ENCODE results near the gene ZCCHC17. TPM values are rescaled to one million over a fixed set of nuclear protein-coding genes. Genes with fewer than 3 reads are reported as not detected.
"Not testable (repeated sequence)": the region's sequence is repeated elsewhere in the genome, so short reads cannot be mapped to it uniquely, and the experiment has no call there.

The ZCCHC17 gene, protein sequence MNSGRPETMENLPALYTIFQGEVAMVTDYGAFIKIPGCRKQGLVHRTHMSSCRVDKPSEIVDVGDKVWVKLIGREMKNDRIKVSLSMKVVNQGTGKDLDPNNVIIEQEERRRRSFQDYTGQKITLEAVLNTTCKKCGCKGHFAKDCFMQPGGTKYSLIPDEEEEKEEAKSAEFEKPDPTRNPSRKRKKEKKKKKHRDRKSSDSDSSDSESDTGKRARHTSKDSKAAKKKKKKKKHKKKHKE
- total RNA-seq, result 10 to 100 TPM; 25.9 to 27.9 TPM

DNA sequence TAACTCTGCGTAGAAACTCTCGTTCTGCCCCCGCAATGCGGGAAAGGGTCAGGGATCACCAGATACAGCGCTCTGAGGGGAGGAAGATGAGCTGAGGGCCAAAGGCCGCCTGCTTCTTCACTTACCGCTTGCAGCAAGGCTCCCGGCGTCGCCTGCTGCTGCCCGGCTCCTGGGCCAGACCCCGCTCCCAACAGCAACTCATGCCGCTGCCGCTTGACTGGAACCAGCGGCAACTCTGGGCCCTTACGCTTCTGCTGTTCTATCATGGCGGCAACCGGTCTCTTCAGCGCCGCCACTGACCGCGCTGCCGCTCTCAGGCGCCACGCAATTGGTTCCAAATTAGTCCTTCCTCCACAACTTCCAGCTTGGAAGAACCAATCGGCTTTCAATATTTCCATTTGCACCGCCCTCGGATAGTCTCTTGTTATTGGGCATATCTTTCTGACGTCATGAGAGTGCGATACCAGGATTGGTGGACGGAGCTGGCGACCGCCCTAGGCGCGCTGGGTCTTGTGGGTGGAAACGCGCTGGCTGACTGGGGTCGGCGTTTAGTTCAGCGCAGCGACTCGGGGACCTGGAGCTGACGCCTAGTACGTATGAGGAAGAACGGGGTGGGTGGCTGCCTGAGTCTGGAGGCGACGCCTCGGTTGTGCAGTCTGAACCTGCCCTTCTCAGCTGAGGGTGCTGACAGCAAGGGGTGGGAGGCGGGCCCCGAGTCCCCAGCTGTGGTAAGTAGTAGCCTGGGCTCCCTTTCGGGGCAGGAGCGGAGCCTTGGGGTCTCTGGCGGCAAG lies at the start of gene ZCCHC17, which contains the start of gene SNRNP40:
TSS of gene ZCCHC17 (plus strand) at position 547 of the 791 bp plus-strand sequence. CDS start 13,067 bp downstream, outside the sequence.
TSS of gene SNRNP40 (minus strand) at position 303 of the 791 bp plus-strand sequence. CDS start at position 266, 37 bp downstream.
- H3K4me3 Mint-ChIP-seq, result no peak within 1 kb of the TSS
- no peaks in the 10 kb centered on the region for H3K27me3 Mint-ChIP-seq (ENCODE audit: low read depth)
- H3K4me1 Mint-ChIP-seq (ENCODE audit: low read depth), result peaks cover 27% of the 10 kb centered on the region
- H3K27ac Mint-ChIP-seq, result no peak within 1 kb of the TSS
- no peaks in the 10 kb centered on the region for H3K9me3 Mint-ChIP-seq (ENCODE audit: insufficient read depth)
- CTCF ChIA-PET, result interaction anchor here (0.6 to 1.4 kb wide), 4 partner anchors 10 to 98 kb away, joined by 4 to 6 read pairs (median 4); no protein-coding TSS in a partner anchor
- peaks cover 38% of the 10 kb centered on the region for H3K36me3 Mint-ChIP-seq (ENCODE audit: low read depth)
- POLR2A ChIA-PET, result interaction anchor here (0.5 to 1.6 kb wide), 13 partner anchors 10 to 1062 kb away, joined by 3 to 5 read pairs (median 3); partner anchors contain the start of genes FABP3 and PEF1
- peak; percentile 96 for ATAC-seq
- peak; percentile 97 for DNase-seq

DNA sequence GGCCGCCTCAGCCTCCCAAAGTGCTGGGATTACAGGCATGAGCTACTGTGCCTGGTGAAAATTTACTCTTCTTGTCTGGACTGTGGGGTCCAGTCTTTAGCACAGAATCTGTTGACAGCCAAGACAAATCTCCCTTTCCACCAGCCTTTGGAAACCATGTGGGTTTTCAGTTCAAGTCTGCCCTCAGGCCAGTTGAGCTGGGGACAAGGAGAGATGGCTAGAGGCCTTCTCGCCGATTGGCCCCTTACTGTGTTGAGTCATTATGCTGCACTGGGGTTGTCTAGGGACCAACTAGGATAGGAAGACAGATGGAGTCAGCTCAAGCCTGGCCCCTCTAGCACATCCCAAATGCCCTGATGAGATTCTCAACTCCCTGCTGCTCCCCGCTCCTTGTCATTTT lies 48.6 kb upstream of the ZCCHC17 start:
- Mint-ChIP-seq H3K9me3 (ENCODE audit: insufficient read depth) (no peaks in the 10 kb centered on the region), H3K27me3 (ENCODE audit: low read depth) (no peaks in the 10 kb centered on the region), H3K27ac (no peak overlapping the region), H3K4me1 (ENCODE audit: low read depth) (no peaks in the 10 kb centered on the region), H3K36me3 (ENCODE audit: low read depth) (no peaks in the 10 kb centered on the region), H3K4me3 (no peak overlapping the region)
- CTCF ChIA-PET, result no interaction called here
- DNase-seq (no peak), ATAC-seq (no peak)
- POLR2A ChIA-PET, result no interaction called here

DNA sequence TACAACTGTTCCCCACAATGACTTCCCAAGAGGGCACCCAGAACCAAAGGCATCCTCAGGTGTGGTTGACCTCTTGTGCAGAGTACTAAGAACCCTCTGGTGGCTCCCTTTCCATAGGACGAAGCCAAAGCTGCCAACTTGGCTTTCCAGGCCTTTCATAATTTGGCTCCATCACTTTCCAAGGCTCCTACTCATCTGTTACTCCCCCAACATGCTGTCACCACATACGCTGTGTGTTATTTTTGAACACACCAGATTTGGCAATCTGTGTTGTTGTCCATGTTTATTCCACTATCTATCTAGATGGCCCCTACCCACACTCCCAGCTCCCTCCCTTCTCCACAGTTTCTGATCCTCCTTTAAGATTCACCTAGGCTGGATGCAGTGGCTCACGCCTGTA lies 47.0 kb upstream of the ZCCHC17 start:
- no peaks in the 10 kb centered on the region for H3K4me1 Mint-ChIP-seq (ENCODE audit: low read depth)

GRCh38 chr1:31257213-31257612 lies 39.6 kb upstream of the ZCCHC17 start:
- Mint-ChIP-seq H3K4me3 (no peak overlapping the region), H3K4me1 (ENCODE audit: low read depth) (no peaks in the 10 kb centered on the region), H3K36me3 (ENCODE audit: low read depth) (peaks cover 34% of the 10 kb centered on the region), H3K27ac (no peak overlapping the region), H3K27me3 (ENCODE audit: low read depth) (no peaks in the 10 kb centered on the region), H3K9me3 (ENCODE audit: insufficient read depth) (no peaks in the 10 kb centered on the region)
- POLR2A ChIA-PET, result no interaction called here
- CTCF ChIA-PET, result no interaction called here
- DNase-seq (no peak), ATAC-seq (no peak)

More for the DNA sequence above, 47.0 kb upstream of the ZCCHC17 start:
- H3K9me3 Mint-ChIP-seq (ENCODE audit: insufficient read depth), result no peaks in the 10 kb centered on the region
- CTCF ChIA-PET, result no interaction called here
- no peaks in the 10 kb centered on the region for H3K36me3 Mint-ChIP-seq (ENCODE audit: low read depth)
- H3K27ac Mint-ChIP-seq, result no peak overlapping the region
- ATAC-seq (no peak), DNase-seq (no peak)
- H3K4me3 Mint-ChIP-seq, result no peak overlapping the region
- no peaks in the 10 kb centered on the region for H3K27me3 Mint-ChIP-seq (ENCODE audit: low read depth)
- POLR2A ChIA-PET, result no interaction called here

- Mint-ChIP-seq H3K4me3 (no peak overlapping the region), H3K36me3 (ENCODE audit: low read depth) (peaks cover 38% of the 10 kb centered on the region), H3K27me3 (ENCODE audit: low read depth) (no peaks in the 10 kb centered on the region), H3K9me3 (ENCODE audit: insufficient read depth) (no peaks in the 10 kb centered on the region), H3K4me1 (ENCODE audit: low read depth) (no peaks in the 10 kb centered on the region), H3K27ac (no peak overlapping the region)
- ChIA-PET POLR2A (no interaction called here), CTCF (no interaction called here)
- DNase-seq (no peak), ATAC-seq (no peak)
Observed at GRCh38 chr1:31258581-31258980, 38.3 kb upstream of the ZCCHC17 start.

DNA sequence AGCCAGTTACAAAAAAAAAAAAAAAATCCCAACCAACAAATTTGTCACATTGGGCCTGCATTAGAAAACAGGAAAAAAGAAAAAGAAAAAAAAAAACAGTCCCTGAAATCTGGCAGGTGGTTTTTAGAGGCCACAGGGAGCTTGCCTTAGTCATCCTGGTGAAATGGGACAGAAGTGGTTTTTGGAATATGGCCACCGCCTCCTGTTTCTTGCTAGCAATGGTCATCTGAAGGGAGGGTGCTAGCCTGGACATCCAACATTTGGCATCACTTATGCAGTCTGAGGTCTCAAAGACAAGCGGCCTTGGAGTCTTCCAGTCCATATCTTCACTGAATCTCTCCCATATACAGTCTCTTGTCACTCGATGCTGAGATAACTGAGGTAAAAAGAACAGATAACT lies 37.1 kb upstream of the ZCCHC17 start:
- POLR2A ChIA-PET, result interaction anchor here (0.7 kb wide), 2 partner anchors 101 to 311 kb away, joined by 3 read pairs; no protein-coding TSS in a partner anchor
- ATAC-seq, result no peak

DNA sequence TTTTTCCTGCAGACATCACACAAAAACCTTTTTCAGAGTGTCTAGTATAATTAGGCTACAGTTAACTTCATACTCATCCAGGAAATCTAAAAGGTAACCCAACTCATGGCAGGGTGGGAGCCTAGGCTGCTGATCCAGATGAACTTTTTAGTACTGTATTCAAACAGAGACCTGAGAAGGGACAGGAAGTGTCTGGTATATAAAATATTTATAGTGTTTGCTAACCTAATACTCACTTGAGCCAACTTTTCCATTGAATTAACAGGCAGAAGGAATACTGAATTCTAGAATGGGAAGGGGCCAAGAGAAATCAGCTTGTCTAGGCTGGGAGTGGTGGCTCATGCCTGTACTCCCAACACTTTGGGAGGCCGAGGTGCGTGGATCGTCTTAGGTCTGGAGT lies 34.9 kb upstream of the ZCCHC17 start:
- peaks cover 51% of the 10 kb centered on the region for H3K36me3 Mint-ChIP-seq (ENCODE audit: low read depth)
- ChIA-PET POLR2A (no interaction called here), CTCF (interaction anchor here (1.1 kb wide), 1 partner anchor 77 kb away, joined by 3 read pairs; no protein-coding TSS in a partner anchor)
- H3K27me3 Mint-ChIP-seq (ENCODE audit: low read depth), result no peaks in the 10 kb centered on the region
- H3K4me1 Mint-ChIP-seq (ENCODE audit: low read depth), result no peaks in the 10 kb centered on the region
- no peak overlapping the region for H3K27ac Mint-ChIP-seq
- DNase-seq (no peak), ATAC-seq (no peak)
- H3K9me3 Mint-ChIP-seq (ENCODE audit: insufficient read depth), result no peaks in the 10 kb centered on the region
- no peak overlapping the region for H3K4me3 Mint-ChIP-seq

More for the DNA sequence above, 37.1 kb upstream of the ZCCHC17 start:
- Mint-ChIP-seq H3K4me3 (no peak overlapping the region), H3K4me1 (ENCODE audit: low read depth) (no peaks in the 10 kb centered on the region), H3K9me3 (ENCODE audit: insufficient read depth) (no peaks in the 10 kb centered on the region), H3K36me3 (ENCODE audit: low read depth) (peaks cover 44% of the 10 kb centered on the region), H3K27me3 (ENCODE audit: low read depth) (no peaks in the 10 kb centered on the region), H3K27ac (no peak overlapping the region)
- no peak for DNase-seq
- CTCF ChIA-PET, result no interaction called here

DNA sequence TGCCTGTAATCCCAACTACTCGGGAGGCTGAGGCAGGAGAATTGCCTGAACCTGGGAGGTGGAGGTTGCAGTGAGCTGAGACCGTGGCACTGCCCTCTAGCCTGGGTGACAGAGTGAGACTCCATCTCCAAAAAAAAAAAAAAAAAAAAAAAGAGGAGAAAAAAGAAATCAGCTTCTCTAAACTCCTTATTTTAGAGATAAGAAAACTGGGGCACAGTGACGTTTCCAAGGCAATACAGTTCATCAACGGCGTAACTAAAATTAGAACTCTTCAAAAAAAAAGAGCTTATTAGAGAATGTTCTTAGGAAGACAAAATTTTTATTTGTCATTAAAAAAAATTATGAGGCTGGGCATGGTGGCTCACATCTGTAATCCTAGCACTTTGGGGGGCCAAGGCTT lies 34.4 kb upstream of the ZCCHC17 start:
- H3K27me3 Mint-ChIP-seq (ENCODE audit: low read depth); H3K4me3 Mint-ChIP-seq; POLR2A ChIA-PET; DNase-seq; H3K4me1 Mint-ChIP-seq (ENCODE audit: low read depth); H3K9me3 Mint-ChIP-seq (ENCODE audit: insufficient read depth); ATAC-seq; H3K27ac Mint-ChIP-seq: not testable (repeated sequence)
- CTCF ChIA-PET, result interaction anchor here (1.1 kb wide), 1 partner anchor 77 kb away, joined by 3 read pairs; no protein-coding TSS in a partner anchor
- H3K36me3 Mint-ChIP-seq (ENCODE audit: low read depth), result peaks cover 54% of the 10 kb centered on the region

DNA sequence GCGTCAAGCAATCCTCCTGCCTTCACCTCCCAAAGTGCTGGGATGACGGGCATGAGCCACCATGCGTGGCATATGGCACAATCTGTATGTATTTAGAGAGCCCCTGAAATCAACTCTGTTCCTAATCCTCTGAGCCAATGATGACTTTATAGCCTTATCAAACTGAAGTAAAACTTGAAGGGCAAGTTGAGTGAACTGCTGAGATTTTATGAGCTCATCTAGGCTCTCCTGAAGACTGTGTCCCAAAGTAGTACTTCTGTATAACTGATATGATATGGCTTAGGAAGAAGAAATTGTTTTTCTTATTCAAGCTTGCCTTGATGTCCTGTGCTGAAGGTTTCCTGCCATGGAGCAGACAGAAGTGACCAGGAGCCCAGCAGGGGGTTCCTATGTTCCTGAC lies 33.4 kb upstream of the ZCCHC17 start:
- Mint-ChIP-seq H3K9me3 (ENCODE audit: insufficient read depth) (no peaks in the 10 kb centered on the region), H3K36me3 (ENCODE audit: low read depth) (peaks cover 48% of the 10 kb centered on the region), H3K27ac (no peak overlapping the region), H3K4me3 (no peak overlapping the region), H3K27me3 (ENCODE audit: low read depth) (no peaks in the 10 kb centered on the region), H3K4me1 (ENCODE audit: low read depth) (no peaks in the 10 kb centered on the region)
- CTCF ChIA-PET, result interaction anchor here (1.4 kb wide), 1 partner anchor 10 kb away, joined by 3 read pairs; no protein-coding TSS in a partner anchor
- ATAC-seq, result no peak
- no peak for DNase-seq
- POLR2A ChIA-PET, result no interaction called here

DNA sequence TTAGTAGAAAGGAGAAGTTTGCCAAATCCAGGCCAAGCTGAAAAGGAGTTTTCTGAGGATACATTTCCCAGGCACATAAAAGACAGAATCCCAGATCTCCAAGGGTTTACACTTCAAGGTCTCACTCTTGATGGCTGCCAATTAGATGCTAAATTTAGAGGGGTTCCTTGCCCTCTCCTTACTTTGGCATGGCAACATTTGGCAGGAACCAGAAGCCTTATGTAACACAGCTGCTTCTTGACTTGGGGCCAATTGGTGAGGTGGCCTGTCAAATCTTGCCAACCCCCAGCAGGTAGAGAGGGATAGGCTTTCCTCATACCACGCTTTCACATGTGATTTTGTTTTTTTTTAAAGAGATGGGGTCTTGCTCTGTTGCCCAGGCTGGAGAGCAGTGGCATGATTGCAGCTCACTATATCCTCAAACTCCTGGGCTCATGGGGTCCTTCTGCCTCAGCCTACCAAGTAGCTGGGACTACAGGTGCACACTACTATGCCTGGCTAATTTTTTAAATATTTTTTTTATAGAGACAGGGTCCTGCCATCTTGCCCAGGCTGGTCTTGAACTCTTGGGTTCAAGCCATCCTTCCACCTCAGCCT lies 31.9 kb upstream of the ZCCHC17 start:
- Mint-ChIP-seq H3K4me1 (ENCODE audit: low read depth) (no peaks in the 10 kb centered on the region), H3K27me3 (ENCODE audit: low read depth) (no peaks in the 10 kb centered on the region), H3K9me3 (ENCODE audit: insufficient read depth) (no peaks in the 10 kb centered on the region), H3K4me3 (no peak overlapping the region), H3K36me3 (ENCODE audit: low read depth) (peaks cover 46% of the 10 kb centered on the region), H3K27ac (peak overlapping the region; percentile 28)
- ATAC-seq (no peak), DNase-seq (no peak)
- ChIA-PET CTCF (interaction anchor here (1.4 kb wide), 1 partner anchor 8 kb away, joined by 3 read pairs; no protein-coding TSS in a partner anchor), POLR2A (interaction anchor here (1.0 kb wide), 1 partner anchor 10 kb away, joined by 3 read pairs; no protein-coding TSS in a partner anchor)

DNA sequence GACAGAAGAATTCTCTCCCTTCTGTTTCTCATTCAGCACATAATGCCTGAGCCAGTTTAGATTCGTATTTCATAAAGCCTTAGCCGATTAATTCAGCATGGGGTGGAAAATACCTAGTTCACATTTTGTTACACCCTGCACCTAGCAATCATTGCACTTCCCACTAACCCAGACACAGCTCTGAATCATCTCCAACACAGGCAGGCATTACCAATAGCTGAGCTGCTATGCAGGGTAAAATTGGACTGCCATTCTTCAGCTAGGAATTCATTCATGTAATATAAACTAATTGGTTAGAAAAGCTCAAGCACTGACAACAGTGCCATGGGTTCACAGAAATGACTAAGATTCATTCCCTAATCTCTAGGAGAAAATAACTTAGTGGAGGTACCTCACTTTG lies 30.3 kb upstream of the ZCCHC17 start:
- no peaks in the 10 kb centered on the region for H3K9me3 Mint-ChIP-seq (ENCODE audit: insufficient read depth)
- ChIA-PET POLR2A (interaction anchor here (0.6 to 0.7 kb wide), 2 partner anchors 29 to 157 kb away, joined by 3 to 5 read pairs; no protein-coding TSS in a partner anchor), CTCF (interaction anchor here (0.7 kb wide), 1 partner anchor 296 kb away, joined by 3 read pairs; no protein-coding TSS in a partner anchor)
- no peak for ATAC-seq
- H3K4me1 Mint-ChIP-seq (ENCODE audit: low read depth), result no peaks in the 10 kb centered on the region
- no peak for DNase-seq
- H3K27ac Mint-ChIP-seq, result no peak overlapping the region
- peaks cover 51% of the 10 kb centered on the region for H3K36me3 Mint-ChIP-seq (ENCODE audit: low read depth)
- no peaks in the 10 kb centered on the region for H3K27me3 Mint-ChIP-seq (ENCODE audit: low read depth)
- H3K4me3 Mint-ChIP-seq, result no peak overlapping the region
